HG03175 (cell line): Measurements from ENCODE around the gene LRRC32.

Experiments used
- ATAC-seq: cut with Tn5 transposase; IDR thresholded peaks from one replicate; pipeline ENCODE4 v1.9.1; 2021; ENCODE audit warnings: mild to moderate bottlenecking, moderate library complexity; ENCODE audit not compliant: unreplicated experiment

Gene LRRC32

GRCh38 chr11:76664578-76665061 is 5.9 kb downstream of the LRRC32 start:
- no peak for ATAC-seq

- no peak for ATAC-seq
Observed at GRCh38 chr11:76663912-76664440, 6.6 kb downstream of the LRRC32 start.

- no peak for ATAC-seq
Observed at GRCh38 chr11:76663486-76663810, 7.1 kb downstream of the LRRC32 start.

GRCh38 chr11:76662656-76663485 is 7.7 kb downstream of the LRRC32 start:
- no peak for ATAC-seq

GRCh38 chr11:76661834-76662434 is 8.6 kb downstream of the LRRC32 start:
- ATAC-seq: no peak

GRCh38 chr11:76661306-76661751 is 9.2 kb downstream of the LRRC32 start:
- ATAC-seq: no peak

GRCh38 chr11:76660533-76661305 is 9.8 kb downstream of the LRRC32 start:
- no peak for ATAC-seq

GRCh38 chr11:76659672-76660532 is 10.6 kb downstream of the LRRC32 start:
- ATAC-seq: no peak

- ATAC-seq: no peak
Observed at GRCh38 chr11:76658651-76659650, 11.6 kb downstream of the LRRC32 start.

GRCh38 chr11:76658231-76658630 is 12.3 kb downstream of the LRRC32 start:
- ATAC-seq: no peak

- ATAC-seq: no peak
Observed at GRCh38 chr11:76657187-76658170, 13.1 kb downstream of the LRRC32 start.

GRCh38 chr11:76656571-76657081 is 13.9 kb downstream of the LRRC32 start:
- no peak for ATAC-seq

GRCh38 chr11:76656050-76656531 is 14.5 kb downstream of the LRRC32 start:
- no peak for ATAC-seq

GRCh38 chr11:76655501-76656049 is 15.0 kb downstream of the LRRC32 start:
- ATAC-seq: no peak

- no peak for ATAC-seq
Observed at GRCh38 chr11:76654980-76655379, 15.6 kb downstream of the LRRC32 start.

- ATAC-seq: no peak
Observed at GRCh38 chr11:76654298-76654851, 16.2 kb downstream of the LRRC32 start.

GRCh38 chr11:76653674-76654284 is 16.8 kb downstream of the LRRC32 start:
- ATAC-seq: no peak
